Natural killer cell treated with Interleukin-12 subunit alpha and Interleukin-12 subunit beta and Interleukin-15 and Interleukin-18, amount 100 ng/mL, for 72 hours (primary cell): ENCODE measurements around the gene TRAF1. TPM values are rescaled to one million over a fixed set of nuclear protein-coding genes. Genes with fewer than 3 reads are reported as not detected.

Source experiments
- ATAC-seq, 2 donors: fragments of 150-1000 bp; cut with Tn5 transposase in 1 of 2; sonication (Bioruptor Pico), chemical (Tn5 transposase) in 1 of 2; 2 replicates each; pipeline ENCODE4 v1.10.0; 2021
- DNase-seq: peaks from one replicate; pipeline ENCODE4 v3.0.0; 2022; ENCODE audit warnings: low spot score
- H3K27ac Mint-ChIP-seq, 2 donors: 1 replicate in 1 of 2; 2 replicates in 1 of 2; pipeline ENCODE4 v1.8.0; 2022; ENCODE audit warnings: mixed read lengths in 2 of 2, mild to moderate bottlenecking in 1 of 2, moderate library complexity in 1 of 2
- H3K27me3 Mint-ChIP-seq, 2 donors: 1 replicate in 1 of 2; 2 replicates in 1 of 2; pipeline ENCODE4 v1.8.0; 2022; ENCODE audit warnings: mixed read lengths in 2 of 2
- H3K36me3 Mint-ChIP-seq: one replicate; pipeline ENCODE4 v1.8.0; 2022; ENCODE audit warnings: mixed read lengths
- H3K4me1 Mint-ChIP-seq, 2 donors: 1 replicate in 1 of 2; 2 replicates in 1 of 2; pipeline ENCODE4 v1.8.0; 2022; ENCODE audit warnings: low read depth in 2 of 2, mixed read lengths in 2 of 2, mild to moderate bottlenecking in 1 of 2
- H3K4me3 Mint-ChIP-seq: one replicate; pipeline ENCODE4 v1.8.0; 2022; ENCODE audit warnings: mixed read lengths
- H3K9me3 Mint-ChIP-seq: 2 replicates; pipeline ENCODE4 v1.8.0; 2022; ENCODE audit warnings: mixed read lengths
- total RNA-seq, 2 donors: library from RNA; stranded (reverse); gene quantifications; one replicate each; pipeline ENCODE4 v1.2.3, GENCODE V29; 2022

TRAF1 gene
- total RNA-seq, 2 donors from 2014 or later: 145 to 375 TPM

DNA sequence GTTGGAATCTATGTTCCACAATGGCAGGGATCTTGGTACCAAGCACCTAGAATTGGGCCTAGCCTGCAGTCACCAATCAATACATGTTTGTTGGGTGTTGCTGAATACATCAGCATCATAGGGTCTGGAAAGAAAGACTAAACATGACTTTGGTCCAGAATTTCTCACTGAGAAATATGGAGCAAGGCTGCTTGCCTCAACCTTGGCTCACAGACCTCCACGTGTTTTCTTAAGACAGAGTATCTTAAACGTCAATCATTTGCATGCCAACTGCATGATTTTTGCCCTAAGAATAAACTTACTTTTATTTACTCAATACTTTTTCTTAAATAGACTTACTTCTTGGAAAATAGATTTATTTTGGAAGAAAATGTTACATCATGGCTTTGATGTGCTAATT lies 22.7 kb upstream of the TRAF1 start:
- no peaks in the 10 kb centered on the region for H3K36me3 Mint-ChIP-seq
- ATAC-seq: no peak
- H3K9me3 Mint-ChIP-seq: no peaks in the 10 kb centered on the region
- no peak overlapping the region for H3K4me3 Mint-ChIP-seq
- peaks cover 4 to 6% of the 10 kb centered on the region in 2 donors for H3K4me1 Mint-ChIP-seq
- DNase-seq: no peak
- H3K27ac Mint-ChIP-seq: no peak overlapping the region
- H3K27me3 Mint-ChIP-seq: no peaks in the 10 kb centered on the region

- ATAC-seq (no peak), DNase-seq (no peak)
- H3K27ac Mint-ChIP-seq: no peak overlapping the region
- no peaks in the 10 kb centered on the region for H3K27me3 Mint-ChIP-seq
- H3K4me1 Mint-ChIP-seq: peaks cover 4 to 6% of the 10 kb centered on the region in 2 donors
- no peaks in the 10 kb centered on the region for H3K9me3 Mint-ChIP-seq
- H3K4me3 Mint-ChIP-seq: no peak overlapping the region
- H3K36me3 Mint-ChIP-seq: no peaks in the 10 kb centered on the region
Measured at GRCh38 chr9:120948824-120949223, 22.2 kb upstream of the TRAF1 start.

DNA sequence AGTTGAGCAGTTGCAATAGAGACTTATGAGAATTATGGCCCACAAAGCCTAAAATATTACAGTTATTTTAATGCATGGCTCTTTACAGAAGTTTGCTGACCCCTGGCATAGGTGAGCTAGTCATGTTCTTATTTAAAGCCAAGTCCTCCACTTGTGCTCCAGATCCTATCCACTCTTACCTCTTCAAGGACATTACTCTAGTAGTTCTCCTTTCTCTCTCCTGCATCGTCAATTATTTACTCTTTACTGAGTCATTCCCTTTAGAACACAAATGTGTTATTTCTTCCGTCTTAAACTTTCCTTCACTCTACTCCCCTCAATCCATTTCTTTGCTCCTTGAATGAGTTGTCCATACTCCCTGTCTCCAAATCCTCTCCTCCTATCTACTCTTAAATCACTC lies 20.6 kb upstream of the TRAF1 start:
- Mint-ChIP-seq H3K4me1 (peaks cover 4 to 6% of the 10 kb centered on the region in 2 donors), H3K27me3 (no peaks in the 10 kb centered on the region), H3K4me3 (no peak overlapping the region), H3K9me3 (no peaks in the 10 kb centered on the region), H3K36me3 (no peaks in the 10 kb centered on the region), H3K27ac (no peak overlapping the region)
- DNase-seq (no peak), ATAC-seq (no peak)

GRCh38 chr9:120946259-120946658 lies 19.7 kb upstream of the TRAF1 start:
- Mint-ChIP-seq H3K36me3 (no peaks in the 10 kb centered on the region), H3K27me3 (peaks cover 0 to under 1% of the 10 kb centered on the region in 2 donors), H3K9me3 (no peaks in the 10 kb centered on the region), H3K4me3 (no peak overlapping the region), H3K27ac (peak overlapping the region in 1 of 2 donors; percentile 10), H3K4me1 (peaks cover 4 to 6% of the 10 kb centered on the region in 2 donors)
- ATAC-seq: no peak
- no peak for DNase-seq

- no peak overlapping the region for H3K4me3 Mint-ChIP-seq
- peaks cover 0 to 6% of the 10 kb centered on the region in 2 donors for H3K27me3 Mint-ChIP-seq
- no peaks in the 10 kb centered on the region for H3K9me3 Mint-ChIP-seq
- no peak for ATAC-seq
- no peak for DNase-seq
- no peaks in the 10 kb centered on the region for H3K36me3 Mint-ChIP-seq
- H3K27ac Mint-ChIP-seq: peak overlapping the region in 1 of 2 donors; percentile 25
- peaks cover 4 to 6% of the 10 kb centered on the region in 2 donors for H3K4me1 Mint-ChIP-seq
Measured at GRCh38 chr9:120944948-120945347, 18.4 kb upstream of the TRAF1 start.

GRCh38 chr9:120944434-120944843 lies 17.8 kb upstream of the TRAF1 start:
- H3K27ac Mint-ChIP-seq: no peak overlapping the region
- peaks cover 0 to 6% of the 10 kb centered on the region in 2 donors for H3K27me3 Mint-ChIP-seq
- no peak for ATAC-seq
- no peaks in the 10 kb centered on the region for H3K36me3 Mint-ChIP-seq
- H3K4me1 Mint-ChIP-seq: peaks cover 4 to 6% of the 10 kb centered on the region in 2 donors
- H3K9me3 Mint-ChIP-seq: no peaks in the 10 kb centered on the region
- no peak for DNase-seq
- H3K4me3 Mint-ChIP-seq: no peak overlapping the region

- ATAC-seq: no peak
- no peak overlapping the region for H3K4me3 Mint-ChIP-seq
Measured at GRCh38 chr9:120942186-120943001, 15.8 kb upstream of the TRAF1 start.

DNA sequence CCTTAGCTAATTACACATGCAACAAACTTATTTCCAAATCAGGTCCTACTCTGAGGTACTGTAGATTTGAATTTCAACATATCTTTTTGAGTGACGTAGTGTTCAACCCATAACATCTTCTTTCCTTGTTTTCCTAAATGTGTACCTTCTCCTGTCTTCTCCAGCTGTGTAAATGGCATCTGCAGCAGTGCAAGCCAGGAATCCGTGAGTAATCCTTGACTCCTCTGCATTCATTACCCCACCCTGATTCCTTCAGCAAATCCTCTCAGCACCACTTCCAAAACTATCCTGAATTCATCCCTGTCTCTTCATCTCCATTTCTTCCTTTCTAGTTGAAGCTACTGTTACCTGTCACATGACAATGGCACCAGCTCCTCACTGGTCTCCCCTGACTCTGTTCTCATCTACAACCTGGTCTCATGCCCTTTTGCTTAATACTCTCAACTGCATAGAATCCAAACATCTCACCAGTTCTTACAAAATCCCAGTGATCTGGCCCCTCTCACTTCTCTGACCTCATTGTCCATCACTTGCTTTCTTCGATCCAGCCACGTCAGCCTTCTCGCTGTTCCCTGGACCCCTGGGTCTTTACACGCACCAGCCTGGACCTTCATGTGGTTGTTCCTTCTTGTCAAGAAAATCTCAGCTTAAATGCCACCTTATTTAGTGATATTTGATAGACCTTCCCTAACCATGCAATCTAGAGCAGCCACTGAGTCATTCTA lies 14.6 kb upstream of the TRAF1 start:
- DNase-seq (no peak), ATAC-seq (no peak)
- Mint-ChIP-seq H3K27ac (no peak overlapping the region), H3K27me3 (peaks cover 0 to 6% of the 10 kb centered on the region in 2 donors), H3K4me3 (no peak overlapping the region), H3K9me3 (no peaks in the 10 kb centered on the region), H3K36me3 (no peaks in the 10 kb centered on the region), H3K4me1 (peaks cover 15 to 17% of the 10 kb centered on the region in 2 donors)

More at GRCh38 chr9:120942186-120943001, 15.8 kb upstream of the TRAF1 start:
- Mint-ChIP-seq H3K36me3 (no peaks in the 10 kb centered on the region), H3K27ac (no peak overlapping the region), H3K4me1 (peaks cover 6% of the 10 kb centered on the region in 2 donors), H3K27me3 (peaks cover 0 to 6% of the 10 kb centered on the region in 2 donors), H3K9me3 (no peaks in the 10 kb centered on the region)
- no peak for DNase-seq

GRCh38 chr9:120940573-120940972 lies 14.0 kb upstream of the TRAF1 start:
- peaks cover 16 to 20% of the 10 kb centered on the region in 2 donors for H3K4me1 Mint-ChIP-seq
- DNase-seq: no peak
- H3K9me3 Mint-ChIP-seq: no peaks in the 10 kb centered on the region
- H3K27ac Mint-ChIP-seq: no peak overlapping the region
- H3K4me3 Mint-ChIP-seq: no peak overlapping the region
- no peaks in the 10 kb centered on the region for H3K36me3 Mint-ChIP-seq
- ATAC-seq: no peak
- peaks cover 0 to 6% of the 10 kb centered on the region in 2 donors for H3K27me3 Mint-ChIP-seq

DNA sequence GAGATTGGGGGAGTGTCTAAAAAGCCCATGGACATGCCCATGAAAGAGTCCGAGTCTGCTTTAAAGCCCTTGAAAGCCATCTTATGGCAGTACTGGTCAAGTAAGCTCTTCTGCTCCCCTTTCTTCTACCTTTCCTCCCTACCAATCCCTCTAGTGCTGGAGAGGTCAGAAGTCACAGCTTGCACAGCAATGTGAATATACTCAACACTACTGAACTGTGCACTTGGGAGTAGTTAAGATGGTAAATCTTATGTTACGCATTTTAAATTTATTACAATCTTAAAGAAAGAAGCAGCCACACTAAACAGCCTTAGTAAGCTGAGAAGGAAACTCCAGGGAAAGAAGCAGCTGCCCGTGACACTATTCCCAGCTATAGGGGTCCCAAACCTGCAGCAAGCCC lies 12.3 kb upstream of the TRAF1 start:
- H3K4me1 Mint-ChIP-seq: peaks cover 27 to 31% of the 10 kb centered on the region in 2 donors
- no peak for ATAC-seq
- no peak for DNase-seq
- H3K9me3 Mint-ChIP-seq: no peaks in the 10 kb centered on the region
- peak overlapping the region in 1 of 2 donors; percentile 33 for H3K27ac Mint-ChIP-seq
- H3K36me3 Mint-ChIP-seq: no peaks in the 10 kb centered on the region
- no peak overlapping the region for H3K4me3 Mint-ChIP-seq
- peaks cover 0 to 6% of the 10 kb centered on the region in 2 donors for H3K27me3 Mint-ChIP-seq

DNA sequence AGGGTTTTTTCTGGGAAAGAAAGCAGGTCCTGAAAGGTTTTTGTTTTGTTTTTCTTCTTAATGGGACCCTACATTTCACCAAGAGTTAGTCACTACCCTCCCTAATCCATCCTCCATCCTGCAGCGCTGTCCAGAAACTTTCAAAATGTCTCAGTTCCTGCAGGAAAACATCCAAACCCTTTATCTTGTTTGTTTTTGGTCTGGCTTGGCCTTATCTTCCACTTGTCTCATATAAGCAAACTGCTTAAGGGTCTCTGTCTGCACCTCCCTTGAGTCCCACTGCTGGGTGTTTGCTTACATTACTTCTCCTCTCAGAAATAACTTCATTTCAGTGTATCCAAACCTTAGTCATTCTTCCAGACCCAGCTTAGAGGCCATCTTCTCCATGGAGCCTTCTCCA lies 11.0 kb upstream of the TRAF1 start:
- H3K4me3 Mint-ChIP-seq: no peak overlapping the region
- no peak for ATAC-seq
- H3K36me3 Mint-ChIP-seq: no peaks in the 10 kb centered on the region
- H3K9me3 Mint-ChIP-seq: no peaks in the 10 kb centered on the region
- peak overlapping the region in 1 of 2 donors; percentile 97 for H3K27ac Mint-ChIP-seq
- peaks cover 0 to 6% of the 10 kb centered on the region in 2 donors for H3K27me3 Mint-ChIP-seq
- peaks cover 39 to 40% of the 10 kb centered on the region in 2 donors for H3K4me1 Mint-ChIP-seq
- DNase-seq: no peak

GRCh38 chr9:120937127-120937526 lies 10.5 kb upstream of the TRAF1 start:
- no peaks in the 10 kb centered on the region for H3K36me3 Mint-ChIP-seq
- H3K4me3 Mint-ChIP-seq: no peak overlapping the region
- DNase-seq (no peak), ATAC-seq (no peak)
- no peaks in the 10 kb centered on the region for H3K9me3 Mint-ChIP-seq
- H3K4me1 Mint-ChIP-seq: peaks cover 44% of the 10 kb centered on the region in 2 donors
- peak overlapping the region; percentile 79 to 97 for H3K27ac Mint-ChIP-seq
- peaks cover 0 to 6% of the 10 kb centered on the region in 2 donors for H3K27me3 Mint-ChIP-seq

DNA sequence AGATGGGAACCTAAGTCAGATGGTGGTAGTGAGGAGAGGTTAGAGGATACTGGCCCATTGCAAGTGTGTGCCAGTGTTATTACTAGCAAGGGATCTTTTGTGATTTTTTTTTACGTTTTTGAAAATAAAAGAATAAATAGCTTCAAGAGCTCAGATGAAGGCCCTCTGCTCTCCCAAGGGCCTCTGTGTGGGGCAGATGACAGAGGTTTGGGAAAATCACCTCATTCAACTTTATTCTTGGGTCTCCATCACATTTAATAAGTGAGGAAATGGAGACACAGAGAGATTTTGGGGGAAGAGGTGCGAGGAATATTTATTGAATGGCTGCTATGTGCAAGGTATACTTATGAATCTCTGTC lies 10.1 kb upstream of the TRAF1 start:
- H3K27ac Mint-ChIP-seq: peak overlapping the region; percentile 79 to 97
- H3K9me3 Mint-ChIP-seq: no peaks in the 10 kb centered on the region
- H3K4me1 Mint-ChIP-seq: peaks cover 47 to 48% of the 10 kb centered on the region in 2 donors
- no peaks in the 10 kb centered on the region for H3K36me3 Mint-ChIP-seq
- peaks cover 0 to 6% of the 10 kb centered on the region in 2 donors for H3K27me3 Mint-ChIP-seq
- peak overlapping the region; percentile 78 for H3K4me3 Mint-ChIP-seq
- no peak for ATAC-seq
- no peak for DNase-seq
